ENCODE data around the gene CIRBP.
"Not testable (repeated sequence)": the region's sequence is repeated elsewhere in the genome, so short reads cannot be mapped to it uniquely, and the experiment has no call there.

The CIRBP gene

GRCh38 chr19:1245494-1246264, 23.5 kb upstream of the CIRBP start:
- no peak for DNase-seq

GRCh38 chr19:1246265-1247087, 22.7 kb upstream of the CIRBP start:
- DNase-seq = not testable (repeated sequence)

- DNase-seq = no peak
These were observed 21.4 kb upstream of the CIRBP start for GRCh38 chr19:1247748-1248138.

DNA sequence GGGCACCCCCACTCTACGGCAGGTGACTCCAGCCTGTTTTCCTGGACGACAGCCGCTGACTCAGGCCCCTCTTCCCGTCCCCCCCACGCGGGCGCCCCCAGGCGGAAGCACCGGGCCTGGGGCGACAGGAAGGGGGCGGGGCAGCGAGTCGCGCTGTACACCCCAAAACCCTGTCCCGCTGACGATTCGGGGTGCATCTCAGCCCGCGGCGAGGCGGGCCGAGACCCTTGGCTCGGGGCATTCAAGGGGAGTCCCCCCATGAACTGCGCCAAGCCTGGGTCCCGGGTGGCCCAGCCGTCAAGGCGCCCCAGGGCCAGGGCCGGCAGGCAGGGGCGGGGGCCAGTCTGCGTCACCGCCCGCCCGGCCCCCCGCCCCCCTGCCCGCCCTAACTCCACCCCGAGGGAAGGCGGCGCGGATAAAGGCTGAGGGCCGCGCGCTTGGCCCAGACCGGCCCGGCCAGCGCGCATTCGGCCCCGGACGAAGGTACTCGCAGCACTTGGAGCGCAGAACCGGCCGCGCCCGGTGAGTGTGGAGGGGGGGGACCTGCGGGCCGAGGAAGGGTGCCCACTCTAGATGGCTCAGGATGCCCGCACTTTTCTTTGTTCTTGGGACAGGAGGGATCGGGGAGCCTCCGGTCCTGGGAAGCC, 20.9 kb upstream of the CIRBP start, which contains the start of gene MIDN:
Gene MIDN (plus strand): TSS at position 445 of the 647 bp plus-strand sequence. CDS start 1,714 bp downstream, outside the sequence.
- DNase-seq = no peak

- no peak for DNase-seq
These were observed 20.3 kb upstream of the CIRBP start for GRCh38 chr19:1248786-1249297.

GRCh38 chr19:1249298-1249989, 19.7 kb upstream of the CIRBP start:
- peak; percentile 88 for DNase-seq

DNA sequence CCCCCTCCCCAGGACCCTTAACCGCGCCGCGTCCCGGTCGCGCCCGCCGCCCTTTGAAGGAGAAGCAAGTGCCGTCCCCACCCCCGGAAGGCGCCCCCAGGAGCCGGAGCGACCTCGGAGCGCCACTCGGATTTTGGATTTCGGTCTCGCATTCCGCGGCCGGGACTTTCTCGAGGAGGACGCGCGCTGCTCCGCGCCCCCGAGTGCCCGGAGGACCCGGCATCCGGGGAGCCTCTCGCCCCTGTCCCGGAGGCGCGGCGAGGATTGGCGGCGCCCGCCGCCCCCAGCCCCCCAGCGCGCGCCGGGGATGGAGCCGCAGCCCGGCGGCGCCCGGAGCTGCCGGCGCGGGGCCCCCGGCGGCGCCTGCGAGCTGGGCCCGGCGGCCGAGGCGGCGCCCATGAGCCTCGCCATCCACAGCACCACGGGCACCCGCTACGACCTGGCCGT, 19.1 kb upstream of the CIRBP start:
- DNase-seq = no peak

DNA sequence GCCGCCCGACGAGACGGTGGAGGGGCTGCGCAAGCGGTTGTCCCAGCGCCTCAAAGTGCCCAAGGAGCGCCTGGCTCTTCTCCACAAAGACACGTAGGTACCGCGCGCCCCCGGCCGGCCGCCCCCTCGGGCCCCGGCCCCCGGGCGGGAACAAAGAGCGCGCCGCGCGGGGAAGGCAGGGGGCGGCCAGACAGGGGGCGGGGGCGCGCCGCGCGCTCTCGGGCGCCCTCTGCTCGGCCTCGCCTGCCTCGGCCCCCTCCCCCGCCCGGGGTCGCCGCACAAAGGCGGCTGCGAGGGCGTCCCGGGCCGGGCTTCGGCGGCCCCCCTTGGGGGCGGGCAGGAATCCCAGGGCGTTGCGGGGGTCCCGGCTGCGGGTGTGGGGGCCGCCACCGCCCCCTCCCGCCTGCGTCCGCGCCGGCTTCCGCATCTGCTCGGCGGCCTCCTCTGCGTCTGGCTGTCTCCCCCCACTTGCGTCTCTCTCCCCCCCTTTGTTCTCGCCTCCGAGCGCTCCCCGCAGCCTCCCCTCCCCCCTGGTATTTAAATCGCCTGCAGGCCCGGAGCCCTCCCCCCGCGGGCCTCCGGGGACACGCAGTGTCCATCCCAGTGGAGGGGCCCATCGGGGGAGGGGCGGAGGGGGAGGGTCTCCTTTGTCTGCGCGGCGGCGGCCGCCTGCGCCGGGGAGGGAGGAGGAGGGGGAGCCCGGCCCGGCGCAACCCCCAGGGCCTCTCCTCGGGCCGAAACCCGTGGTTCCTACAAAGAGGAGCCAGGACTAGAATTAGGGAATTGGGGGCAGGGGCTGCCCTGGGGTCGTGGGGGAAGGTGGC, 18.5 kb upstream of the CIRBP start:
- DNase-seq = no peak

- DNase-seq = no peak
These were observed 17.6 kb upstream of the CIRBP start for GRCh38 chr19:1251330-1252220.

GRCh38 chr19:1252221-1252820, 16.8 kb upstream of the CIRBP start:
- DNase-seq = no peak

DNA sequence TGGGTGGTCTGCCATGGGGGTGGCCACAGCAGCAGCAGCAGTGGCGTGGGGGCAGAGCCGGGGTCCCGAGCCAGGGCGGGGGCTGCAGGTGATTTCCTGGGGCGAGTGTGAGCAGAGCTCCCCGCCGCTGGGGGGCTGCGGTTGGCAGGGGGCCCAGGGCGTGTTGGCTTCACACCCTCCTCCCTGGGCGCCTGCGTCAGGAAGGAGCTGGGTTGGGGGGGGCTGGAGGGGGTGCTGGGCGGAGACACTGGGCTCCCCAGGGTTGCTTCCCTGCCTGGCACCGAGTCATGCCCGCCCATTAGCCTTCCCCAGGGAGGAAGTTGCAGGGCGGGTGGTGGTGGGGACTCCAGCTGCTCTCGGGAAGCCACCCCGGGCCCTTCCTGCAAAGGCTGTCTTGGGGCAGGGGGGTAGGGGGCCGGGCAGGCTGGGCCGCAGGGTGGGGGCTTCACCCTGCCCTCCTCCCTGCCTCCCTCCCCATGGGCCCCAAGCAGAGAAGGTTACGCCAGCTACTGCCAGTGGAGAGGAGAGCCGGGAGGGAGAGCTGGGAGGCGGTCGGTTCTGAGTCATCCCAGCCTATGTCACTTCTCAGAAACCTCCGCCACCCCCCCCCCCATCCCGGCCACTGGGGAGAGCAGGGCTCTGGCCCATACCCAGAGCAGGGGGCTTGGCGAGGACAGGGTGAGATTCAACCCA, 16.2 kb upstream of the CIRBP start:
- DNase-seq = peak; percentile 62

DNA sequence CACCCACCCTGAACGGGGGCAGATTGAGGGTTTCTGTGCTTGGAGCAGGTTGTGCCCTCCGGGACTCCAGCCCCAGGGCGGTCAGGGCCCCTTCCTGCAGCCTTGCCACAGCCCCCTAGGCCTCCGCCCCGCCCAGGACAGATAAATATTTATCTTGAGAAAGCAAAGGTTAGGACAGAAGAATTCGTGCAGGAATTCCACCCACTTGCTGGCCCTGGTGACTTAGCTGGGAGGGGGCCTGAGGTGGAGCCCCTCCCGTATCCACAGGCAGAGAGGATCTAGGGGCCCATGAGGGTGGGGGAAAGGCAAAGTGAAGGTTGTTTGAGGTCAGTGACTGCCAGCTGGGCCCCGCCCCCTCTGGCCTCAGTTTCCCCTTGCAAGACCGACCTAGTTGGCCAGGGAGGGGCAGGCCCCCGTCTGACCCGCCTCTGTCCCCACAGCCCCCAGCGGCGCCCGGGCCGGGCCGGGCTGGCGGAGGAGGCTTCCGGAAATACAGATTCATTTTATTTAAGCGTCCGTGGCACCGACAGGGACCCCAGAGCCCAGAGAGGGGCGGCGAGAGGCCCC, 15.5 kb upstream of the CIRBP start:
- DNase-seq = no peak

DNA sequence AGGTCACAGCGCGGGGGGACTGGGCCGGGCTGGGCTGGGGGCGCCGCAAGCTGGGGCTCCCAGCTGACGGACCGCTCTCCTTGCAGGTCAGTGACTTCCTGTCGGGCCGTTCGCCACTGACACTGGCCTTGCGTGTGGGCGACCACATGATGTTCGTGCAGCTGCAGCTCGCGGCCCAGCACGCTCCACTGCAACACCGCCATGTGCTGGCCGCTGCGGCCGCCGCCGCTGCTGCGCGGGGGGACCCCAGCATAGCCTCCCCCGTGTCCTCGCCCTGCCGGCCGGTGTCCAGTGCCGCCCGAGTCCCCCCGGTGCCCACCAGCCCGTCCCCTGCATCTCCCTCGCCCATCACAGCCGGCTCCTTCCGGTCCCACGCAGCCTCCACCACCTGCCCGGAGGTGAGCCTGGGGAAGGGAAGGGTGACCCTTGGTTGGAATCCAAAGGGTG, 15.0 kb upstream of the CIRBP start:
- no peak for DNase-seq

- no peak for DNase-seq
These were observed 14.5 kb upstream of the CIRBP start for GRCh38 chr19:1254530-1255185.

- no peak for DNase-seq
These were observed 13.7 kb upstream of the CIRBP start for GRCh38 chr19:1255186-1256161.

DNA sequence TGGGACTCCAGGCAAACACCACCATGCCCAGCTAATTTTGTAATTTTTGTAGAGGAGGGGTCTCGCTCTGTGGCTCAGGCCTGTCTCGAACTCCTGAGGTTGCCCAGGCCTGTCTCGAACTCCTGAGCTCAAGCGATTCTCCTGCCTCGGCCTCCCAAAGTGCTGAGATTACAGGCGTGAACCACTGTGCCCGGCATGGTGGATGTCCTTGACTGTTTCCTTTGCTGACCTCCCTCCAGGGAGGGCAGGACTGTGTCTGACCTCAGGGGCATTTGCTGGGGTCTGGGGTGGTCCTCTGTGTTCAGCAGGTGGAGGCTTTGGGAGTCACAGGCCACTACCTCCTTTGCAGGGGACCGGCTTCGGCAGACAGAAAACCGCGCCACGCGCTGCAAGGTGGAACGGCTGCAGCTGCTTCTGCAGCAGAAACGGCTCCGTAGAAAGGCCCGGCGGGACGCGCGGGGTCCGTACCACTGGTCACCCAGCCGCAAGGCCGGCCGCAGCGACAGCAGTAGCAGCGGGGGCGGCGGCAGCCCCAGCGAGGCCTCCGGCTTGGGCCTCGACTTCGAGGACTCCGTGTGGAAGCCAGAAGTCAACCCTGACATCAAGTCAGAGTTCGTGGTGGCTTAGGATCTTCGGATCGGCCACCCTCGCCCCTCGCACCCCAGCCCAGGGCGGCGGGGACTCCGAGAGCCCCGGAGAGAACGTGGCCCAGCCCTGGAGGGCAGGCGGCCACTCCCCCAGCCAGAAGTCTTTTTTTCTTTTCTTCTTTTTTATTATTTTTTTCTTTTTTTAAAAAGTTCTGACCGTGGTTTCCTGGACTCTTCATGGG, 12.3 kb upstream of the CIRBP start:
- no peak for DNase-seq
